HG03045 (cell line): ENCODE measurements around the gene ZNF487.
"Not testable (repeated sequence)": the region's sequence is repeated elsewhere in the genome, so short reads cannot be mapped to it uniquely, and the experiment has no call there.

Experiments used
- ATAC-seq: cut with Tn5 transposase; IDR thresholded peaks from one replicate; pipeline ENCODE4 v1.9.1; 2021; ENCODE audit warnings: mild to moderate bottlenecking, moderate library complexity; ENCODE audit not compliant: unreplicated experiment

ZNF487 gene

GRCh38 chr10:43436291-43437140 lies at the start of gene ZNF487:
Gene ZNF487 (plus strand): TSS chr10:43437111. CDS start chr10:43475814, 38,703 bp downstream.
- peak; percentile 98 for ATAC-seq

DNA sequence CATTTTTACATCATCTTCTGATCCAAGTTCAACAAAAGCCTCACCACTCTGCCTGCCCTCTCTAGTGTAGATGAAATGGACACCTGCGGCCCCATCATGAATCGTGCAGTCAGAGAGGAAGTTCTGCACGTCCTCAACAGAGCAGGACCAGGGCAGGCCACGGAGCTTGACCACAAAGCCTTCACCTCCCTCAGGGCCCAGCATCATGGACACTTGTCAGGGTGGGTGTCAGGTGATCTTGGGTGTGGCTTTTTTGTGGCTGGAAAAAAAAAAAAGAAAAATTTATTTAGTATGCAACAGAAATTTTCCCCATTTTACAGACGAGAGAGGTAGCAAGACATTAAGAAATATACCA lies 49.3 kb upstream of the ZNF487 start:
- no peak for ATAC-seq

- no peak for ATAC-seq
Observed at GRCh38 chr10:43389867-43390266, 47.0 kb upstream of the ZNF487 start.

GRCh38 chr10:43390333-43390732 lies 46.6 kb upstream of the ZNF487 start:
- ATAC-seq: no peak

DNA sequence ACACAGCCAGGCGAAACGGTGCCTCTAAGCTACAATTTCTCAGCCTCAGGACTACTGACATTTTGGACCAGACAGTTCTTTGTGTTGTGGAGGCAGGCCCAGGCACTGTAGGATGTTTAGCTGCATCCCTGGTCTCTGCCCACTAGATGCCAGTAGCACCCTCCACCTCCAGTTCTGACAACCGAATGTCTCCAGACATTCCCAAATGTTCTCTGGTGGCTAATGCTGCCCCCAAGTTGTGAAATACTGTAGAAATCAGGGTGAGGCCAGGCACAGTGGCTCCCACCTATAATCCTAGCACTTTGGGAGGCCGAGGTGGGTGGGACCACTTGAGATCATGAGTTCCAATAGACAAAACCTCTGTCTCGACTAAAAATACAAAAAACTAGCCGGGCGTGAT lies 46.2 kb upstream of the ZNF487 start:
- ATAC-seq: no peak

GRCh38 chr10:43391496-43391895 lies 45.4 kb upstream of the ZNF487 start:
- ATAC-seq: no peak

DNA sequence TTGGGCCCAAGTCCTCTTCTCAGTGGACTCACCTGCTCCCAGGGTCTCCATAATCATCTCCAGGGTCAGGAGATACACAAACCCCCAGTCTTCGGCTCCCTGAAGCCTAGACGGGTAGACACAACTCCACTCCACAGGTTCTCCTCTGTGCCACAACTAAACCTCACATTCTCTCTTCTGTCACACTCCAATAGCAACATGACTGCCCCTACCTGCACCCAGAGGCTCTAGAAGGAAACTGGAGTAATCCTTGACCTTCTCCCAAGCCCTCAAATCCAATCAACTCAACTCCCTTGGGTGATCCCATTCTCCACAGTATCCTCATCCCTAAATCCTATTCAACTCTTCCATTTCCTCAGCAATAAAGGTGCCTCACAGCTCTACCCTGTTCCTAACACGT lies 44.2 kb upstream of the ZNF487 start:
- no peak for ATAC-seq

GRCh38 chr10:43393186-43393585 lies 43.7 kb upstream of the ZNF487 start:
- ATAC-seq: not testable (repeated sequence)

- no peak for ATAC-seq
Observed at GRCh38 chr10:43393606-43394360, 43.1 kb upstream of the ZNF487 start.

DNA sequence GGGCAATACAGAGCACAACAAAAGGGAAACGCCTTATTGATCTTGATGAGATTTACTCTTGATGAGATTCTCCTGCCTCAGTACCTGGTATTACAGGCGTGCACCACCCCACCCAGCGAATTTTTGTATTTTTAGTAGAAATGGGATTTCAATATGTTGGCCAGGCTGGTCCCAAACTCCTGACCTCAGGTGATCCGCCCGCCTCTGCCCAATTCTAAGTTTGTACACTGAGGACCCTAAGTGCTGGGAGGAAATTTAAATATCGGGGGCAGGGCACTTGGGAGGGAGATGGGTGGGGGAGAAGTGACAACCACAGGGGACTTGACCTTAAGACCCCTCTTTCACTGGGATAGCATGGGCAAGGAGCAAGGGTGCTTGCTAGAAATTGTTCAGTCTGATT lies 42.0 kb upstream of the ZNF487 start:
- no peak for ATAC-seq

- ATAC-seq: no peak
Observed at GRCh38 chr10:43395571-43396060, 41.3 kb upstream of the ZNF487 start.

GRCh38 chr10:43396061-43396927 lies 40.6 kb upstream of the ZNF487 start:
- ATAC-seq: peak; percentile 57

- ATAC-seq: peak; percentile 85
Observed at GRCh38 chr10:43396928-43397624, 39.8 kb upstream of the ZNF487 start.

DNA sequence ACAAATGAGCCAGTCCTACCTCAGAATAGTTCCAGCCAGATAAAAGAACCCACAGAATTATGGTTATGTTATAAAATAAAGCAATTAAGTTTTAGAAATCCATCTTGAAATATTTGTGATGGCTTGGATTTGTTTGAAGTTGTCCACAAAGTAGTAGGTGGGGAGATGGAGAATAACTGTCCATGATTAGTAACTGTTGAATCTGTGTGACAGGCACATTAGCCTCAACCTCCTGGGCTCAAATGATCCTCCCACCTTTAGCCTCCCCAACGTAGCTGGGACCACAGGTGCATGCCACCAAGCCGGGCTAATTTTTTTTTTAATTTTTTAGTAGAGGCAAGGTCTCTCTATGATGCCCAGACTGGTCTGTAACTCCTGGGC lies 38.0 kb upstream of the ZNF487 start:
- no peak for ATAC-seq

- no peak for ATAC-seq
Observed at GRCh38 chr10:43399320-43400310, 37.3 kb upstream of the ZNF487 start.

GRCh38 chr10:43401627-43402026 lies 35.3 kb upstream of the ZNF487 start:
- ATAC-seq: no peak

DNA sequence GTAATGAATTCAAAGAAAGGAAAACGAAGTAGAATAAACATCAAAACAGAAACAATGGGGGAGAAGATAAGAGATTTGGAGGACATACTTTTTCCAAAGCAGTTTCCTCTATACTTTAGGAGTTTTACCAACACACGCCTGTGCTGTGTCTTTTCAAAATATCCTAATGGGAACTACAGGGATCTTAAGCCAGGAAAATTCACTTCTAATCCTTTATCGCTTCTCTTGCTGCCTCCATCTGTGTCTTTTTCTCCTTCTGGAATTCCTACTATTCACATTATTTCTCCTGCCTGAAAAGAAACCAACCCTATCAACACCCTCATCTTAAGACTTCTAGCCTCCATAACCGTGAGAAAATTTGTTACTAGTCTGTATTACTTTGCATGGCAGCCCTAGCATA lies 34.7 kb upstream of the ZNF487 start:
- ATAC-seq: no peak

- no peak for ATAC-seq
Observed at GRCh38 chr10:43402880-43403452, 33.9 kb upstream of the ZNF487 start.
